CD4-positive, alpha-beta T cell treated with Interleukin-6 at 100 ng/mL for 8 hours (primary cell): ENCODE results near the gene PRICKLE4.
"Not testable (repeated sequence)": the region's sequence is repeated elsewhere in the genome, so short reads cannot be mapped to it uniquely, and the experiment has no call there.

ENCODE experiments used
- DNase-seq: peaks from one replicate; pipeline ENCODE4 v3.0.0-alpha.2; 2020; ENCODE audit warnings: mixed read lengths, low spot score

PRICKLE4 gene

GRCh38 chr6:41798901-41799558 lies 18.4 kb downstream of the PRICKLE4 start:
- no peak for DNase-seq

- DNase-seq = no peak
Observed at GRCh38 chr6:41799559-41799911, 19.0 kb downstream of the PRICKLE4 start.

DNA sequence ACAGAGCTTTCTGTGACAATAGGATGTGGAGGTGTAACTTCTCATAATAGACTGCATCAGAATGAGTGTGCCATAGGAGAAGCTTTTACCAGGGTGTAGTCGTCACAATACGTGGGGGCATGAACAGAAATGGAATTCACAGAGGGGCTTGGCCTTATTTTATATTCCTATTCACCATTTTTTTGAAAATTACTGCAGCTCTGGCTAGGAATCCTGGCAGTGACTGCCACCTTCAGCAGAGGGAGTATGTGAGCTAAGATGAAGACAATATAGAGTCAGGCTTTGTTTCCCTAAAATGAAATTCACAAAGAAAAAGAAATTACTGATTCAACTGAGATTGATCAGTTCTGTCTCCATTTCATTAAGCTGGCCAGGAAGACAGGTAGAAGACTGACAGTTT lies 20.8 kb downstream of the PRICKLE4 start:
- DNase-seq = no peak

DNA sequence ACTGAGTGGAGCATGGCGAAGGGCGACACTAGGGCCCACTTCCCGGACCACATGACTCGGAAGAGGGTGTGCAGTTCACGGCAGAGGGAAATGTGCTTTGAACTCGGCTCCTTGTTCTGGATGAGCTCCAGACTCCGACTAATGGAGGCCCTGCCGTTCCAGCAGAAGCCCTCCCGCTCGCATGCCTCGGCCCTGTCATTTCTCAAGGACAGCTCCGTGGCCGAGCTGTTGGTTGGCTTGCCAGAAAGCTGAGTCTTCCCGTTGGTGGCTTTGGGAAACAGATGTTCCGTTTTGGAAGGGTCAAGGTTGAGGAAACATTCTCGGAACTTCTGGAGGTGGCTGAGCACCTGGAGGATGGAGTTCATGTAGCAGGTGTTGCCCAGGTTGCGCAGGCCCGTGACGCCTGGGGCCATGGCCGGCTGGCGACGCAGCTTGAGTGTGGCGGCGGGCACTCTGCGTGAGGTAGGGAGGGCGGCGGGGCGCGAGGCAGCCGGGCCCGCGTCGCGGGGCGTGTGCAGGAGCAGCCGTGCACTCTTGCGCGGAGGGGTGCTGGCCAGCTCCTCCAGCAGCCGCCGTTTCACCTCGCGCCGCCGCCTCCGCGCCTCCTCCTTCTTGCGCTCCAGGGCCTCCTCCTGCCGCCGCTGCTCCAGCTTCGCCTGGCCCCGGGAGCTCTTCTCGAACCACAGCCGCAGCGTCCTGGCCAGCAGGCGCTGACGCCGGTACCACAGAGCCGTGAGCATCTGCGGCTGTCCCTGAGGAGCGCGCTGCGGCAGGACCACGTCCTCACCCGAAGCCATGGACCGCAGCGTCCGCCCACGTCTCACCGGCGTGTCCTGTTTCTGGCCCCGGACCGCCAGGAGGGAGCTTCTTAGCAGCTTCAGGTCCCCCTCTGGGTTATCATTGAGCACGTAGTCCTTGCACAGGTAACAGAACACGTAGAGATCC lies 25.5 kb downstream of the PRICKLE4 start:
- DNase-seq = no peak

- DNase-seq = no peak
Observed at GRCh38 chr6:41811095-41811494, 30.5 kb downstream of the PRICKLE4 start.

DNA sequence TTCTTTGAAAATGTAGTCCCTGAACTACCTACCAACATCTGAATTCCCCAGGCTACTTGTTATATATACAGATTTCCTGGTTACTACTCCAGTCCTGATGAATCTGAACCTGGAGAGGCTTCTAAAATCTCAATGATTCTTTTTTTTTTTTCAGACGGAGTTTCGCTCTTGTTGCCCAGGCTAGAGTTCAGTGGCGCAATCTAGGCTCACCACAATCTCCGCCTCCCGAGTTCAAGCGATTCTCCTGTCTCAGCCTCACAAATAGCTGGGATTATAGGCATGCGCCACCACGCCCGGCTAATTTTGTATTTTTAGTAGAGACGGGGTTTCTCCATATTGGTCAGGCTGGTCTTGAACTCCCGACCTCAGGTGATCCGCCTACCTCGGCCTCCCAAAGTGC lies 31.4 kb downstream of the PRICKLE4 start:
- DNase-seq = not testable (repeated sequence)

- no peak for DNase-seq
Observed at GRCh38 chr6:41813469-41813868, 32.9 kb downstream of the PRICKLE4 start.

DNA sequence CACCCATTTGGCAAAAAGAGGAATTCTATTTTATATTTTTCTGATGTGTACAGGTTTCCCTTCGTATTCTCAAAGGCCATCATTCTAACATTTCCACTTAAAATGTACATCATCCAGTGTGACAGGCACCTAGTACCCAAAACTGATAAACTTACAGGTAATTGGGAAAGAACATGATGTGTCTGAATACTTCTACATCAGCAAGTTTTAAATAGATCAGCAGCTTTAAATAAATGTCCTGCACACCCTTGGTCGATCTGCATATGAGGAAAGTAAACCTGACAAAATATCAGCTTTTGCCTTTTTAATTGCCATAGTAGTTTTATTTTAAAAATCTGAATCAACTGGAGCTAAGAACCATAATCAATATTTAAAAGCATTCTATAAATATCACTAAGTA lies 33.4 kb downstream of the PRICKLE4 start:
- no peak for DNase-seq

- no peak for DNase-seq
Observed at GRCh38 chr6:41814629-41815028, 34.0 kb downstream of the PRICKLE4 start.

GRCh38 chr6:41815587-41815986 lies 35.0 kb downstream of the PRICKLE4 start:
- DNase-seq = no peak

DNA sequence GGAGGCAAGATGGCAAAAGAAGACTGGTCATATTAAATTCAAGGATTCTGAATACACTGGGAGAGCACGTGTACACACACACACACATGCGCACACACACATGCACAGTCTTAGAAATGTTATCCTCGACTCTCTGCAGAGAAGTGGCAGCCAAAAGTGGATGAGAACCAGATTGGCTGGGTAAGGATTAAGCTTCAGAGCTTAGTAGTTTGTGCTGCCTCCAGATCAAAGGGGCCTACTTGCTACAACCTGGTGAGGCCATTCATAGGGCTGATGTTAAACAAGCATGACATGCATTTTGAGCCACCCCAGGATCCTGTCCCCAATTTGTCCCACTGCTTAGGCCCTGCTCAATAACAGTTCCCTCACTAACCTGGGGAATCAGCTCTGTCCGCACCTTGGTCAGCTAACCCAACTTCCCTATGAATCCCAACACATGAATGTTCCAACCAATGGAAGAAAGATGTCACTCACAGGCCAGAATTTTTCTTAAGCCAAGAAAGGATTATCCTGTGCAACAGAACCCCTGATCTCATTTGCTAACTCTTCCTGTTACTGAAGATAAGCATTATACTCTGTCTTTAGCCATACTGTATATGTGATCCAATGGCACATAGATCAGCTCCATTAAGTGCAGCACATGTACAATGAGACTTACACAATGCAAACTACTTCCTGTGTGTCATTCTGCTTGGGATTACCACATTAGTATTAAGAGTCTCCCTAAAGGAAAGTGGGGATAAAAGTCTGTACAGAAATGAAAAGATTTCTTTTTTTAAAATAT lies 37.9 kb downstream of the PRICKLE4 start:
- DNase-seq = no peak

GRCh38 chr6:41821266-41821665 lies 40.7 kb downstream of the PRICKLE4 start:
- DNase-seq = no peak

- no peak for DNase-seq
Observed at GRCh38 chr6:41822021-41822420, 41.4 kb downstream of the PRICKLE4 start.

GRCh38 chr6:41823178-41823577 lies 42.6 kb downstream of the PRICKLE4 start:
- no peak for DNase-seq

- DNase-seq = no peak
Observed at GRCh38 chr6:41824571-41825569, 44.3 kb downstream of the PRICKLE4 start.

- no peak for DNase-seq
Observed at GRCh38 chr6:41826343-41827022, 45.9 kb downstream of the PRICKLE4 start.

GRCh38 chr6:41832263-41832662 lies 51.7 kb downstream of the PRICKLE4 start:
- no peak for DNase-seq

GRCh38 chr6:41836022-41836659 lies 55.6 kb downstream of the PRICKLE4 start:
- no peak for DNase-seq

DNA sequence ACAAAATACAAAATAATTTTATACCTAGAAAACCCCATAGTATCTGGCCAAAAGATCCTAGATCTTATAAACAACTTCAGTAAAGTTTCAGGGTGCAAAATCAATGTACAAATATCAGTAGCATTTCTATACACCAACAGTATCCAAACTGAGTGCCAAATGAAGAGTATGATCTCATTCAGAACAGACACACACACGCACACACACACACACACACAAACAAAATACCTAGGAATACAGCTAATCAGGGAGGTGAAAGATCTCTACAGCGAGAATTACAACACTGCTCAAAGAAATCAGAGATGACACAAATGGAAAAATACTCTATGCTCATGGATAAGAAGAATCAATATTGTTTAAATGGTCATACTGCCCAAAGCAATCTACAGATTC lies 56.1 kb downstream of the PRICKLE4 start:
- no peak for DNase-seq
